H1 (cell line): ENCODE results near the gene DIPK1C. TPM values are rescaled to one million over a fixed set of nuclear protein-coding genes. Genes with fewer than 3 reads are reported as not detected.

Experiments used
- ASH2L ChIP-seq: fragments of 200-600, 300-600 bp; sonication (generic); IDR thresholded peaks from one replicate; pipeline ENCODE4 v1.7.1; 2017; ENCODE audit warnings: low read length
- ATF2 ChIP-seq: IDR thresholded peaks from 2 replicates; pipeline ENCODE4 v1.6.1; 2012; ENCODE audit warnings: low read length, inconsistent platforms
- ATF3 ChIP-seq: IDR thresholded peaks from 2 replicates; pipeline ENCODE4 v1.6.1; 2011; ENCODE audit warnings: low read depth, mild to moderate bottlenecking, low read length; ENCODE audit not compliant: insufficient read depth
- BCL11A ChIP-seq, 2 experiments: IDR thresholded peaks; one replicate each; pipeline ENCODE4 v1.6.1; 2011; ENCODE audit warnings: low read depth in 2 of 2, low read length in 2 of 2, mild to moderate bottlenecking in 2 of 2
- CREB1 ChIP-seq: IDR thresholded peaks from 2 replicates; pipeline ENCODE4 v1.6.1; 2012; ENCODE audit warnings: inconsistent platforms
- CTCF ChIP-seq, 3 experiments: IDR thresholded peaks; 1 replicate in 2 of 3; 2 replicates in 1 of 3; pipeline versions ENCODE4 v1.5.1 to v1.6.1; 2011; ENCODE audit warnings: low read length in 3 of 3, mild to moderate bottlenecking in 3 of 3, inconsistent platforms in 2 of 3, low read depth in 1 of 3, moderate library complexity in 1 of 3; ENCODE audit not compliant: insufficient read depth in 1 of 3; ENCODE audit errors: control extremely low read depth in 1 of 3
- EZH2 ChIP-seq: fragments of 200-600 bp; sonication (generic); IDR thresholded peaks from 2 replicates; pipeline ENCODE4 v1.7.1; 2012; ENCODE audit warnings: low read depth, mild to moderate bottlenecking, moderate library complexity, low read length, inconsistent platforms; ENCODE audit not compliant: severe bottlenecking
- MAX ChIP-seq: IDR thresholded peaks from 2 replicates; pipeline ENCODE4 v1.6.1; 2012; ENCODE audit warnings: inconsistent platforms
- NANOG ChIP-seq: IDR thresholded peaks from 2 replicates; pipeline ENCODE4 v1.6.1; 2011; ENCODE audit warnings: low read length, low read depth, mild to moderate bottlenecking, inconsistent platforms; ENCODE audit not compliant: insufficient read depth, poor library complexity, severe bottlenecking
- NRF1 ChIP-seq: IDR thresholded peaks from 2 replicates; pipeline ENCODE4 v1.6.1; 2011; ENCODE audit warnings: mild to moderate bottlenecking, low read depth, low read length, improper control_type of control experiment
- RNF2 ChIP-seq: fragments of 200-900, 300-1000 bp; sonication (generic); IDR thresholded peaks from 2 replicates; pipeline ENCODE4 v1.7.1; 2016; ENCODE audit warnings: borderline replicate concordance, low read depth, mild to moderate bottlenecking, antibody characterized with exemption, low read length; ENCODE audit not compliant: poor library complexity, severe bottlenecking; ENCODE audit errors: missing control alignments
- RXRA ChIP-seq: IDR thresholded peaks from 2 replicates; pipeline ENCODE4 v1.6.1; 2011; ENCODE audit warnings: low read depth, mild to moderate bottlenecking, low read length, moderate library complexity; ENCODE audit not compliant: insufficient read depth
- SP1 ChIP-seq: IDR thresholded peaks from 2 replicates; pipeline ENCODE4 v1.6.1; 2011; ENCODE audit warnings: low read depth, low read length
- TEAD4 ChIP-seq: IDR thresholded peaks from 2 replicates; pipeline ENCODE4 v1.6.1; 2012; ENCODE audit warnings: low read depth, low read length, inconsistent platforms, mixed read lengths
- USF2 ChIP-seq: IDR thresholded peaks from 2 replicates; pipeline ENCODE4 v1.6.1; 2011; ENCODE audit warnings: low read length, improper control_type of control experiment
- YY1 ChIP-seq: IDR thresholded peaks from 2 replicates; pipeline ENCODE4 v1.6.1; 2011; ENCODE audit warnings: low read depth, mild to moderate bottlenecking, low read length
- polyA plus RNA-seq, 7 experiments: library from polyadenylated mRNA; depleted of rRNA in 3 of 7; stranded (reverse) in 5 of 7; unstranded in 2 of 7; fragments of >200 nt in 5 of 7; fragments of 200-250 nt in 2 of 7; gene quantifications; 1 replicate in 5 of 7; 2 replicates in 1 of 7; 4 replicates in 1 of 7; pipeline versions ENCODE4 v1.2.1 to v1.2.3, GENCODE V29; 2011 to 2013; ENCODE audit warnings: missing spikeins in 2 of 7, mixed read lengths in 2 of 7
- total RNA-seq: library from RNA; stranded (reverse); fragmentation: NEBNext Ultra II Directional; extraction: Animal tissue kit (Norgen Biotek cat#: 25700); gene quantifications from 2 replicates; pipeline ENCODE4 v1.2.1, GENCODE V29; 2021

The DIPK1C gene
- total and polyA plus RNA-seq, 2 of the 8 experiments (the other 6 are each of a cell fraction or from before 2014, with no cell fraction given): 0.08 TPM; not detected in 1

- TF ChIP-seq ATF2: peak; percentile 90
- TF ChIP-seq ASH2L: no peak
- peak; percentile 79 for TF ChIP-seq USF2
- peak; percentile 23; the same call in 1 of the 2 replicates for TF ChIP-seq NRF1
- TF ChIP-seq RNF2: no peak
- no peak for TF ChIP-seq EZH2
- no peak for TF ChIP-seq YY1
- TF ChIP-seq ATF3: no peak
- TF ChIP-seq TEAD4: no peak
- TF ChIP-seq CTCF (IDR thresholded peaks at IDR 0.05; ENCODE audit: control extremely low read depth in 1 of 3, insufficient read depth in 1 of 3, low read depth in 1 of 3, low read length in 3 of 3): no peak
- no peak for TF ChIP-seq RXRA
- TF ChIP-seq NANOG: no peak
- TF ChIP-seq BCL11A (IDR thresholded peaks at IDR 0.05; ENCODE audit: low read depth in 2 of 2, low read length in 2 of 2): no peak
- TF ChIP-seq CREB1: peak; percentile 89
- TF ChIP-seq MAX: peak; percentile 87
- peak; percentile 70; the same call in 1 of the 2 replicates for TF ChIP-seq SP1
Observed at GRCh38 chr18:74495581-74496507, 38.7 kb upstream of the DIPK1C start, which contains the start of gene CNDP2 (continued).
